Right renal pelvis (tissue), 4 donors: ENCODE data around the gene MOCS1. TPM values are rescaled to one million over a fixed set of nuclear protein-coding genes. Genes with fewer than 3 reads are reported as not detected.
A peak's percentile ranks its signal among the peaks of the same experiment; 100 is the strongest.
"Not testable (repeated sequence)": the region's sequence is repeated elsewhere in the genome, so short reads cannot be mapped to it uniquely, and the experiment has no call there.

ENCODE experiments used
- DNase-seq, 4 donors: peaks; one replicate each; pipeline ENCODE4 v3.0.0-alpha.2; 2013; ENCODE audit warnings: low read depth in 4 of 4, low spot score in 3 of 4, missing footprints in 1 of 4
- polyA plus RNA-seq, 4 donors: library from polyadenylated mRNA; unstranded; fragments of 120-200 nt; gene quantifications; one replicate each; pipeline ENCODE4 v1.2.1, GENCODE V29; 2013; ENCODE audit not compliant: insufficient read length in 4 of 4

MOCS1 gene
- 10 to 100 TPM; 11.4 to 14.5 (median 12.9) TPM for polyA plus RNA-seq

GRCh38 chr6:39934131-39934757 is at the start of gene MOCS1:
Gene MOCS1, minus strand, starts transcription at chr6:39934462. Its CDS starts 45 bp downstream, at chr6:39934417.
- peak; percentile 29 to 41 (median 38) for DNase-seq

- no peak for DNase-seq
Observed at GRCh38 chr6:39984051-39984450, 49.8 kb upstream of the MOCS1 start.

GRCh38 chr6:39983193-39983592 is 48.9 kb upstream of the MOCS1 start:
- DNase-seq: no peak

- DNase-seq: no peak
Observed at GRCh38 chr6:39982720-39983119, 48.5 kb upstream of the MOCS1 start.

- DNase-seq: peak; percentile 41 to 65 (median 48)
Observed at GRCh38 chr6:39980839-39981580, 46.7 kb upstream of the MOCS1 start.

GRCh38 chr6:39979461-39980328 is 45.4 kb upstream of the MOCS1 start:
- no peak for DNase-seq

- no peak for DNase-seq
Observed at GRCh38 chr6:39978240-39978639, 44.0 kb upstream of the MOCS1 start.

- DNase-seq: no peak
Observed at GRCh38 chr6:39973661-39974060, 39.4 kb upstream of the MOCS1 start.

GRCh38 chr6:39972717-39973116 is 38.5 kb upstream of the MOCS1 start:
- not testable (repeated sequence) for DNase-seq

GRCh38 chr6:39971131-39971530 is 36.9 kb upstream of the MOCS1 start:
- DNase-seq: not testable (repeated sequence)

- no peak for DNase-seq
Observed at GRCh38 chr6:39965751-39966150, 31.5 kb upstream of the MOCS1 start.

- DNase-seq: no peak
Observed at GRCh38 chr6:39964530-39964929, 30.3 kb upstream of the MOCS1 start.

- DNase-seq: no peak
Observed at GRCh38 chr6:39964094-39964493, 29.8 kb upstream of the MOCS1 start.

GRCh38 chr6:39962831-39963230 is 28.6 kb upstream of the MOCS1 start:
- no peak for DNase-seq

- DNase-seq: no peak
Observed at GRCh38 chr6:39961178-39961577, 26.9 kb upstream of the MOCS1 start.

GRCh38 chr6:39958947-39959346 is 24.7 kb upstream of the MOCS1 start:
- no peak for DNase-seq

GRCh38 chr6:39956936-39957335 is 22.7 kb upstream of the MOCS1 start:
- DNase-seq: no peak

- no peak for DNase-seq
Observed at GRCh38 chr6:39953076-39953618, 18.9 kb upstream of the MOCS1 start.

- no peak for DNase-seq
Observed at GRCh38 chr6:39952167-39952566, 17.9 kb upstream of the MOCS1 start.

GRCh38 chr6:39951716-39952115 is 17.5 kb upstream of the MOCS1 start:
- DNase-seq: no peak

GRCh38 chr6:39951191-39951590 is 16.9 kb upstream of the MOCS1 start:
- DNase-seq: no peak
